GM23338 (cell line): ENCODE data around the gene C7orf25. TPM values are rescaled to one million over a fixed set of nuclear protein-coding genes. Genes with fewer than 3 reads are reported as not detected.

Source experiments
- ATAC-seq: fragments of 200-7000 bp; cut with Tn5 transposase; 3 replicates; pipeline ENCODE4 v1.9.1; 2020
- DNase-seq: peaks from one replicate; pipeline ENCODE4 v3.0.0-alpha.2; 2015; ENCODE audit warnings: low spot score
- H2AFZ ChIP-seq: fragments of 200-600 bp; sonication (generic); 2 replicates; pipeline ENCODE4 v1.8.0; 2016; ENCODE audit warnings: antibody characterized with exemption, mild to moderate bottlenecking, moderate library complexity
- H3F3A ChIP-seq: fragments of 200-600 bp; sonication (generic); replicated peaks from 2 replicates; pipeline ENCODE4 v1.8.0; 2017; ENCODE audit warnings: antibody characterized with exemption, mixed run types, low read depth
- H3K27ac ChIP-seq: fragments of 200-600 bp; sonication (generic); 2 replicates; pipeline ENCODE4 v1.6.1; 2016; ENCODE audit warnings: low read depth
- H3K27me3 ChIP-seq: fragments of 200-600 bp; sonication (generic); 2 replicates; pipeline ENCODE4 v1.8.0; 2016; ENCODE audit warnings: mild to moderate bottlenecking, mixed run types, moderate library complexity; ENCODE audit not compliant: insufficient read depth
- H3K36me3 ChIP-seq: fragments of 200-600 bp; sonication (generic); 2 replicates; pipeline ENCODE4 v1.8.0; 2016; ENCODE audit warnings: mild to moderate bottlenecking; ENCODE audit not compliant: insufficient read depth
- H3K4me1 ChIP-seq: fragments of 200-600 bp; sonication (generic); 2 replicates; pipeline ENCODE4 v1.8.0; 2016; ENCODE audit warnings: mild to moderate bottlenecking, moderate library complexity; ENCODE audit not compliant: insufficient read depth
- H3K4me2 ChIP-seq: fragments of 200-600 bp; sonication (generic); 2 replicates; pipeline ENCODE4 v1.7.1; 2017; ENCODE audit warnings: mixed run types
- H3K4me3 ChIP-seq: fragments of 200-600 bp; sonication (generic); 2 replicates; pipeline ENCODE4 v1.6.1; 2016; ENCODE audit warnings: mixed run types
- H3K79me2 ChIP-seq: fragments of 200-600 bp; sonication (generic); replicated peaks from 2 replicates; pipeline ENCODE4 v1.8.0; 2017; ENCODE audit warnings: mild to moderate bottlenecking; ENCODE audit not compliant: insufficient read depth
- H3K9me2 ChIP-seq: fragments of 200-600 bp; sonication (generic); 2 replicates; pipeline ENCODE4 v1.8.0; 2017; ENCODE audit not compliant: insufficient read depth
- H4K20me1 ChIP-seq: fragments of 200-600 bp; sonication (generic); replicated peaks from 2 replicates; pipeline ENCODE4 v1.8.0; 2017; ENCODE audit warnings: mild to moderate bottlenecking; ENCODE audit not compliant: insufficient read depth
- H3K27ac Mint-ChIP-seq: 2 replicates; pipeline ENCODE4 v1.8.0; 2020; ENCODE audit warnings: inconsistent platforms, mild to moderate bottlenecking, moderate library complexity, mixed read lengths
- H3K27me3 Mint-ChIP-seq: 3 replicates; pipeline ENCODE4 v1.8.0; 2022; ENCODE audit warnings: low read depth, mild to moderate bottlenecking, moderate library complexity, mixed read lengths, inconsistent platforms; ENCODE audit not compliant: insufficient read depth, poor library complexity
- H3K36me3 Mint-ChIP-seq: 3 replicates; pipeline ENCODE4 v1.8.0; 2021; ENCODE audit warnings: low read depth, mild to moderate bottlenecking, inconsistent platforms, moderate library complexity, mixed read lengths
- H3K4me1 Mint-ChIP-seq: 3 replicates; pipeline ENCODE4 v1.8.0; 2020; ENCODE audit warnings: mild to moderate bottlenecking, inconsistent platforms, mixed read lengths
- H3K4me3 Mint-ChIP-seq: 3 replicates; pipeline ENCODE4 v1.8.0; 2021; ENCODE audit warnings: moderate library complexity, mild to moderate bottlenecking, inconsistent platforms, mixed read lengths
- H3K9me3 Mint-ChIP-seq: 3 replicates; pipeline ENCODE4 v1.8.0; 2020; ENCODE audit warnings: moderate library complexity, mild to moderate bottlenecking, inconsistent platforms, mixed read lengths
- CREB1 ChIP-seq: fragments of 250-450 bp; sonication (Bioruptor Pico); IDR thresholded peaks from 2 replicates; pipeline ENCODE4 v1.5.0; 2020; ENCODE audit warnings: low read depth, mild to moderate bottlenecking, moderate library complexity
- EZH2 ChIP-seq: fragments of 200-600 bp; sonication (generic); IDR thresholded peaks from one replicate; pipeline ENCODE4 v1.8.0; 2017; ENCODE audit warnings: antibody characterized with exemption, mild to moderate bottlenecking, low read depth; ENCODE audit not compliant: unreplicated experiment
- EZH2phosphoT487 ChIP-seq: fragments of 200-600 bp; sonication (generic); IDR thresholded peaks from one replicate; pipeline ENCODE4 v1.8.1; 2018; ENCODE audit warnings: antibody characterized with exemption; ENCODE audit not compliant: unreplicated experiment
- JUNB ChIP-seq: IDR thresholded peaks from one replicate; pipeline ENCODE4 v1.6.1; 2016; ENCODE audit warnings: antibody characterized with exemption; ENCODE audit not compliant: unreplicated experiment
- NANOG ChIP-seq: IDR thresholded peaks from 2 replicates; pipeline ENCODE4 v1.6.1; 2016; ENCODE audit warnings: antibody characterized with exemption, borderline replicate concordance
- POLR2AphosphoS5 ChIP-seq: IDR thresholded peaks from 2 replicates; pipeline ENCODE4 v1.6.1; 2016; ENCODE audit warnings: antibody characterized with exemption, low read depth
- STAT1 ChIP-seq: IDR thresholded peaks from one replicate; pipeline ENCODE4 v1.6.1; 2016; ENCODE audit warnings: antibody characterized with exemption; ENCODE audit not compliant: unreplicated experiment
- ZNF114 ChIP-seq: fragments of 250-450 bp; sonication (Bioruptor Pico); IDR thresholded peaks from 2 replicates; pipeline ENCODE4 v1.5.0; 2020; ENCODE audit warnings: mild to moderate bottlenecking, moderate library complexity
- ZNF331 ChIP-seq: fragments of 250-450 bp; sonication (Bioruptor Pico); IDR thresholded peaks from 2 replicates; pipeline ENCODE4 v1.5.0; 2020; ENCODE audit warnings: low read depth, mild to moderate bottlenecking, moderate library complexity
- polyA plus RNA-seq: library from polyadenylated mRNA; unstranded; fragments of >200 nt; fragmentation: Nextera tagmentation; extraction: Ambion mirVana; gene quantifications from 2 replicates; pipeline ENCODE4 v1.2.1, GENCODE V29; 2016
- total RNA-seq: library from RNA; depleted of rRNA; stranded (reverse); fragments of >200 nt; shearing (Covaris generic); gene quantifications from 2 replicates; pipeline ENCODE4 v1.2.3, GENCODE V29; 2014
- TF ChIP-seq, protein P1 (sequence below): fragments of 250-450 bp; sonication (Bioruptor Pico); IDR thresholded peaks from 2 replicates; pipeline ENCODE4 v1.5.0; 2020; ENCODE audit warnings: mild to moderate bottlenecking, moderate library complexity

Gene C7orf25
- total and polyA plus RNA-seq, 2 experiments from 2014 or later, result 1.7 to 8.7 TPM

- TF ChIP-seq, protein P1, sequence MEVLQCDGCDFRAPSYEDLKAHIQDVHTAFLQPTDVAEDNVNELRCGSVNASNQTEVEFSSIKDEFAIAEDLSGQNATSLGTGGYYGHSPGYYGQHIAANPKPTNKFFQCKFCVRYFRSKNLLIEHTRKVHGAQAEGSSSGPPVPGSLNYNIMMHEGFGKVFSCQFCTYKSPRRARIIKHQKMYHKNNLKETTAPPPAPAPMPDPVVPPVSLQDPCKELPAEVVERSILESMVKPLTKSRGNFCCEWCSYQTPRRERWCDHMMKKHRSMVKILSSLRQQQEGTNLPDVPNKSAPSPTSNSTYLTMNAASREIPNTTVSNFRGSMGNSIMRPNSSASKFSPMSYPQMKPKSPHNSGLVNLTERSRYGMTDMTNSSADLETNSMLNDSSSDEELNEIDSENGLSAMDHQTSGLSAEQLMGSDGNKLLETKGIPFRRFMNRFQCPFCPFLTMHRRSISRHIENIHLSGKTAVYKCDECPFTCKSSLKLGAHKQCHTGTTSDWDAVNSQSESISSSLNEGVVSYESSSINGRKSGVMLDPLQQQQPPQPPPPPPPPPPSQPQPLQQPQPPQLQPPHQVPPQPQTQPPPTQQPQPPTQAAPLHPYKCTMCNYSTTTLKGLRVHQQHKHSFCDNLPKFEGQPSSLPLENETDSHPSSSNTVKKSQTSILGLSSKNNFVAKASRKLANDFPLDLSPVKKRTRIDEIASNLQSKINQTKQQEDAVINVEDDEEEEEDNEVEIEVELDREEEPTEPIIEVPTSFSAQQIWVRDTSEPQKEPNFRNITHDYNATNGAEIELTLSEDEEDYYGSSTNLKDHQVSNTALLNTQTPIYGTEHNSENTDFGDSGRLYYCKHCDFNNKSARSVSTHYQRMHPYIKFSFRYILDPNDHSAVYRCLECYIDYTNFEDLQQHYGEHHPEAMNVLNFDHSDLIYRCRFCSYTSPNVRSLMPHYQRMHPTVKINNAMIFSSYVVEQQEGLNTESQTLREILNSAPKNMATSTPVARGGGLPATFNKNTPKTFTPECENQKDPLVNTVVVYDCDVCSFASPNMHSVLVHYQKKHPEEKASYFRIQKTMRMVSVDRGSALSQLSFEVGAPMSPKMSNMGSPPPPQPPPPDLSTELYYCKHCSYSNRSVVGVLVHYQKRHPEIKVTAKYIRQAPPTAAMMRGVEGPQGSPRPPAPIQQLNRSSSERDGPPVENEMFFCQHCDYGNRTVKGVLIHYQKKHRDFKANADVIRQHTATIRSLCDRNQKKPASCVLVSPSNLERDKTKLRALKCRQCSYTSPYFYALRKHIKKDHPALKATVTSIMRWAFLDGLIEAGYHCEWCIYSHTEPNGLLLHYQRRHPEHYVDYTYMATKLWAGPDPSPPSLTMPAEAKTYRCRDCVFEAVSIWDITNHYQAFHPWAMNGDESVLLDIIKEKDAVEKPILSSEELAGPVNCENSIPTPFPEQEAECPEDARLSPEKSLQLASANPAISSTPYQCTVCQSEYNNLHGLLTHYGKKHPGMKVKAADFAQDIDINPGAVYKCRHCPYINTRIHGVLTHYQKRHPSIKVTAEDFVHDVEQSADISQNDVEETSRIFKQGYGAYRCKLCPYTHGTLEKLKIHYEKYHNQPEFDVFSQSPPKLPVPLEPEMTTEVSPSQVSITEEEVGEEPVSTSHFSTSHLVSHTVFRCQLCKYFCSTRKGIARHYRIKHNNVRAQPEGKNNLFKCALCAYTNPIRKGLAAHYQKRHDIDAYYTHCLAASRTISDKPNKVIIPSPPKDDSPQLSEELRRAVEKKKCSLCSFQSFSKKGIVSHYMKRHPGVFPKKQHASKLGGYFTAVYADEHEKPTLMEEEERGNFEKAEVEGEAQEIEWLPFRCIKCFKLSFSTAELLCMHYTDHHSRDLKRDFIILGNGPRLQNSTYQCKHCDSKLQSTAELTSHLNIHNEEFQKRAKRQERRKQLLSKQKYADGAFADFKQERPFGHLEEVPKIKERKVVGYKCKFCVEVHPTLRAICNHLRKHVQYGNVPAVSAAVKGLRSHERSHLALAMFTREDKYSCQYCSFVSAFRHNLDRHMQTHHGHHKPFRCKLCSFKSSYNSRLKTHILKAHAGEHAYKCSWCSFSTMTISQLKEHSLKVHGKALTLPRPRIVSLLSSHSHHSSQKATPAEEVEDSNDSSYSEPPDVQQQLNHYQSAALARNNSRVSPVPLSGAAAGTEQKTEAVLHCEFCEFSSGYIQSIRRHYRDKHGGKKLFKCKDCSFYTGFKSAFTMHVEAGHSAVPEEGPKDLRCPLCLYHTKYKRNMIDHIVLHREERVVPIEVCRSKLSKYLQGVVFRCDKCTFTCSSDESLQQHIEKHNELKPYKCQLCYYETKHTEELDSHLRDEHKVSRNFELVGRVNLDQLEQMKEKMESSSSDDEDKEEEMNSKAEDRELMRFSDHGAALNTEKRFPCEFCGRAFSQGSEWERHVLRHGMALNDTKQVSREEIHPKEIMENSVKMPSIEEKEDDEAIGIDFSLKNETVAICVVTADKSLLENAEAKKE (CRISPR knock-in tag), result no peak
- TF ChIP-seq ZNF114 (CRISPR knock-in tag) (no peak), STAT1 (no peak)
Measured at GRCh38 chr7:42930889-42931288, 19.0 kb upstream of the C7orf25 start (continued).

DNA sequence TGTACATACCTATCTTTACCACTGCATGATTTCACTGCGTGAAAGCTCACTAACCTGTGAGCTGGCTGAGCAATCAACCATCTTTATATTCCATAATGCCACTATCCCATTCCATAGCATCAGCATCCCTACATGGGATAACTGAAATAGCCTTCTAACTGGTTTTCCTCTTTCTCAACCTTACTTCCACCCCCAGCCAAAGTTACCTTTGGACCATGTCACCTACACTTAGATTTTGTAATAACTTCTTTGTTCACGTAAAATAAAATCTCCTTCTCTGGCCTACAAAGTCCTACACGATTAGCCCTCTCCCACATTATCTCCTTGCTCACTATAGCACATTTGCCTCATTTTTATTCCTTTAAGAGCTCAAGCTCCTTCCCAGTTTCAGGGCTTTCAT, 17.6 kb upstream of the C7orf25 start:
- Histone ChIP-seq H3K79me2 (peaks cover 96% of the 10 kb centered on the region), H2AFZ (no peak overlapping the region), H4K20me1 (peaks cover 65% of the 10 kb centered on the region), H3K4me1 (peaks cover 12% of the 10 kb centered on the region), H3K9me2 (no peaks in the 10 kb centered on the region), H3K4me3 (peak overlapping the region; percentile 89), H3K27ac (0 out of 2 replicates have a peak overlapping the region, but pooled peaks have one; percentile 22), H3K4me2 (peak overlapping the region; percentile 94), H3F3A (no peaks in the 10 kb centered on the region), H3K36me3 (peaks cover 30% of the 10 kb centered on the region), H3K27me3 (no peaks in the 10 kb centered on the region)
- peaks cover 40% of the 10 kb centered on the region; the same call in 2 of the 3 replicates for H3K36me3 Mint-ChIP-seq
- H3K4me3 Mint-ChIP-seq, result peak overlapping the region; percentile 23
- peaks cover 15% of the 10 kb centered on the region for H3K27me3 Mint-ChIP-seq
- H3K27ac Mint-ChIP-seq, result no peak overlapping the region
- no peaks in the 10 kb centered on the region for H3K9me3 Mint-ChIP-seq
- DNase-seq (no peak), ATAC-seq (no peak)
- H3K4me1 Mint-ChIP-seq, result peaks cover 14% of the 10 kb centered on the region; the same call in 2 of the 3 replicates
- TF ChIP-seq JUNB (no peak), NANOG (no peak), POLR2AphosphoS5 (no peak), ZNF331 (CRISPR knock-in tag) (no peak), EZH2phosphoT487 (no peak), EZH2 (no peak), CREB1 (no peak), STAT1 (no peak), ZNF114 (CRISPR knock-in tag) (no peak)
- TF ChIP-seq, protein P1 (CRISPR knock-in tag), result no peak
